SK-N-SH treated with all-trans-retinoic acid at 6 μM for 48 hours (cell line): Measurements from ENCODE around the gene CHST12.

Experiments
- CSDC2 ChIP-seq: fragments of 250-450 bp; sonication (Bioruptor Pico); IDR thresholded peaks from 2 replicates; pipeline ENCODE4 v1.5.0; 2020; ENCODE audit warnings: mild to moderate bottlenecking, moderate library complexity
- ESRRG ChIP-seq: fragments of 250-450 bp; sonication (Bioruptor Pico); IDR thresholded peaks from 2 replicates; pipeline ENCODE4 v1.6.1; 2021; ENCODE audit warnings: mild to moderate bottlenecking
- RARB ChIP-seq: fragments of 250-450 bp; sonication (Bioruptor Pico); IDR thresholded peaks from 2 replicates; pipeline ENCODE4 v1.8.0; 2021; ENCODE audit warnings: mild to moderate bottlenecking, moderate library complexity
- SNAI2 ChIP-seq: fragments of 250-450 bp; sonication (Bioruptor Pico); IDR thresholded peaks from 2 replicates; pipeline ENCODE4 v1.5.0; 2020; ENCODE audit warnings: mild to moderate bottlenecking, moderate library complexity
- TCF4 ChIP-seq: fragments of 250-450 bp; sonication (Bioruptor Pico); IDR thresholded peaks from 2 replicates; pipeline ENCODE4 v1.8.0; 2021; ENCODE audit warnings: mild to moderate bottlenecking, moderate library complexity, borderline replicate concordance
- TOX ChIP-seq: fragments of 250-450 bp; sonication (Bioruptor Pico); IDR thresholded peaks from 2 replicates; pipeline ENCODE4 v1.8.0; 2021; ENCODE audit warnings: mild to moderate bottlenecking, moderate library complexity, borderline replicate concordance
- TSHZ2 ChIP-seq: fragments of 250-450 bp; sonication (Bioruptor Pico); IDR thresholded peaks from 2 replicates; pipeline ENCODE4 v1.5.0; 2020; ENCODE audit warnings: mild to moderate bottlenecking, moderate library complexity
- ZC3H10 ChIP-seq: fragments of 250-450 bp; sonication (Bioruptor Pico); IDR thresholded peaks from 2 replicates; pipeline ENCODE4 v1.5.1; 2021; ENCODE audit warnings: mild to moderate bottlenecking, moderate library complexity
- ZFP3 ChIP-seq: fragments of 250-450 bp; sonication (Bioruptor Pico); IDR thresholded peaks from 2 replicates; pipeline ENCODE4 v1.5.0; 2020; ENCODE audit warnings: mild to moderate bottlenecking, moderate library complexity
- ZNF8 ChIP-seq: fragments of 450-650 bp; formaldehyde crosslinking; IDR thresholded peaks from 2 replicates; pipeline ENCODE4 v1.5.0; 2020; ENCODE audit warnings: mild to moderate bottlenecking, moderate library complexity
- TF ChIP-seq, protein P1 (sequence below): fragments of 250-450 bp; sonication (Bioruptor Pico); IDR thresholded peaks from 2 replicates; pipeline ENCODE4 v1.8.0; 2020; ENCODE audit warnings: mild to moderate bottlenecking, moderate library complexity, borderline replicate concordance

GRCh38 chr7:2490181-2490651, 86.8 kb downstream of the CHST12 start:
- TF ChIP-seq TCF4 (no peak), TOX (CRISPR knock-in tag) (no peak), RARB (no peak), ZNF8 (no peak), ESRRG (CRISPR knock-in tag) (no peak), ZFP3 (CRISPR knock-in tag) (no peak), SNAI2 (CRISPR knock-in tag) (no peak), TSHZ2 (CRISPR knock-in tag) (no peak), CSDC2 (CRISPR knock-in tag) (no peak), ZC3H10 (CRISPR knock-in tag) (no peak)
- TF ChIP-seq, protein P1, sequence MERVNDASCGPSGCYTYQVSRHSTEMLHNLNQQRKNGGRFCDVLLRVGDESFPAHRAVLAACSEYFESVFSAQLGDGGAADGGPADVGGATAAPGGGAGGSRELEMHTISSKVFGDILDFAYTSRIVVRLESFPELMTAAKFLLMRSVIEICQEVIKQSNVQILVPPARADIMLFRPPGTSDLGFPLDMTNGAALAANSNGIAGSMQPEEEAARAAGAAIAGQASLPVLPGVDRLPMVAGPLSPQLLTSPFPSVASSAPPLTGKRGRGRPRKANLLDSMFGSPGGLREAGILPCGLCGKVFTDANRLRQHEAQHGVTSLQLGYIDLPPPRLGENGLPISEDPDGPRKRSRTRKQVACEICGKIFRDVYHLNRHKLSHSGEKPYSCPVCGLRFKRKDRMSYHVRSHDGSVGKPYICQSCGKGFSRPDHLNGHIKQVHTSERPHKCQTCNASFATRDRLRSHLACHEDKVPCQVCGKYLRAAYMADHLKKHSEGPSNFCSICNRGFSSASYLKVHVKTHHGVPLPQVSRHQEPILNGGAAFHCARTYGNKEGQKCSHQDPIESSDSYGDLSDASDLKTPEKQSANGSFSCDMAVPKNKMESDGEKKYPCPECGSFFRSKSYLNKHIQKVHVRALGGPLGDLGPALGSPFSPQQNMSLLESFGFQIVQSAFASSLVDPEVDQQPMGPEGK: no peak
